Hepatocyte (in vitro differentiated cells): ENCODE data around the gene TCTN1. TPM values are rescaled to one million over a fixed set of nuclear protein-coding genes. Genes with fewer than 3 reads are reported as not detected.
"Not testable (repeated sequence)": the region's sequence is repeated elsewhere in the genome, so short reads cannot be mapped to it uniquely, and the experiment has no call there.

ENCODE experiments used
- DNase-seq: peaks from one replicate; pipeline ENCODE4 v3.0.0-alpha.2; 2016; ENCODE audit warnings: low spot score
- H2AFZ ChIP-seq: fragments of 200-600 bp; sonication (generic); 2 replicates; pipeline ENCODE4 v1.6.0; 2016; ENCODE audit warnings: antibody characterized with exemption, mild to moderate bottlenecking
- H3K27ac ChIP-seq: fragments of 200-600 bp; sonication (generic); 2 replicates; pipeline ENCODE4 v1.5.1; 2016; ENCODE audit warnings: mild to moderate bottlenecking
- H3K27me3 ChIP-seq: fragments of 200-600 bp; sonication (generic); 2 replicates; pipeline ENCODE4 v1.6.1; 2016
- H3K36me3 ChIP-seq: fragments of 200-600 bp; sonication (generic); replicated peaks from 2 replicates; pipeline ENCODE4 v1.5.1; 2016; ENCODE audit warnings: low read depth; ENCODE audit not compliant: insufficient read depth
- H3K4me1 ChIP-seq: fragments of 200-600 bp; sonication (generic); 2 replicates; pipeline ENCODE4 v1.5.1; 2016; ENCODE audit warnings: mild to moderate bottlenecking, moderate library complexity; ENCODE audit not compliant: insufficient read depth
- H3K4me2 ChIP-seq: fragments of 200-600 bp; sonication (generic); 2 replicates; pipeline ENCODE4 v1.6.0; 2016
- H3K4me3 ChIP-seq: fragments of 200-600 bp; sonication (generic); 2 replicates; pipeline ENCODE4 v1.5.1; 2016; ENCODE audit warnings: mild to moderate bottlenecking
- H3K79me2 ChIP-seq: fragments of 200-600 bp; sonication (generic); 2 replicates; pipeline ENCODE4 v1.6.0; 2017; ENCODE audit warnings: mild to moderate bottlenecking
- H3K9me2 ChIP-seq: fragments of 200-600 bp; sonication (generic); replicated peaks from 2 replicates; pipeline ENCODE4 v1.6.0; 2017; ENCODE audit warnings: mild to moderate bottlenecking; ENCODE audit not compliant: insufficient read depth
- H3K9me3 ChIP-seq: fragments of 200-600 bp; sonication (generic); 2 replicates; pipeline ENCODE4 v1.5.1; 2016; ENCODE audit warnings: low read depth, mild to moderate bottlenecking
- H4K20me1 ChIP-seq: fragments of 200-600 bp; sonication (generic); 2 replicates; pipeline ENCODE4 v1.6.0; 2016; ENCODE audit warnings: mild to moderate bottlenecking; ENCODE audit not compliant: insufficient read depth, poor library complexity, severe bottlenecking
- EZH2 ChIP-seq: fragments of 200-600 bp; sonication (generic); IDR thresholded peaks from 2 replicates; pipeline ENCODE4 v1.6.1; 2016; ENCODE audit warnings: antibody characterized with exemption, mild to moderate bottlenecking, borderline replicate concordance
- EZH2phosphoT487 ChIP-seq: fragments of 200-600 bp; sonication (generic); IDR thresholded peaks from one replicate; pipeline ENCODE4 v1.6.1; 2018; ENCODE audit warnings: antibody characterized with exemption, mild to moderate bottlenecking, low read depth, moderate library complexity; ENCODE audit not compliant: unreplicated experiment, severe bottlenecking
- WGBS: methylation state at CpG from one replicate; pipeline ENCODE4 v1.1.6; 2016; ENCODE audit warnings: low lambda C conversion rate; ENCODE audit errors: missing lambda C conversion rate; 5-methylcytosine and 5-hydroxymethylcytosine counted together
- polyA plus RNA-seq: library from polyadenylated mRNA; unstranded; fragments of >200 nt; fragmentation: Nextera tagmentation; extraction: Ambion mirVana; gene quantifications from 2 replicates; pipeline ENCODE4 v1.2.1, GENCODE V29; 2016
- total RNA-seq: library from RNA; depleted of rRNA; stranded (reverse); fragments of >200 nt; gene quantifications from 2 replicates; pipeline ENCODE4 v1.2.3, GENCODE V29; 2014
- TF ChIP-seq, protein P1 (sequence below): fragments of 200-600 bp; sonication (generic); IDR thresholded peaks from 2 replicates; pipeline ENCODE4 v1.5.1; 2016; ENCODE audit warnings: antibody characterized with exemption, mild to moderate bottlenecking; ENCODE audit not compliant: poor library complexity

Gene TCTN1
- total and polyA plus RNA-seq, 2 experiments from 2014 or later: 39.0 to 40.6 TPM

DNA sequence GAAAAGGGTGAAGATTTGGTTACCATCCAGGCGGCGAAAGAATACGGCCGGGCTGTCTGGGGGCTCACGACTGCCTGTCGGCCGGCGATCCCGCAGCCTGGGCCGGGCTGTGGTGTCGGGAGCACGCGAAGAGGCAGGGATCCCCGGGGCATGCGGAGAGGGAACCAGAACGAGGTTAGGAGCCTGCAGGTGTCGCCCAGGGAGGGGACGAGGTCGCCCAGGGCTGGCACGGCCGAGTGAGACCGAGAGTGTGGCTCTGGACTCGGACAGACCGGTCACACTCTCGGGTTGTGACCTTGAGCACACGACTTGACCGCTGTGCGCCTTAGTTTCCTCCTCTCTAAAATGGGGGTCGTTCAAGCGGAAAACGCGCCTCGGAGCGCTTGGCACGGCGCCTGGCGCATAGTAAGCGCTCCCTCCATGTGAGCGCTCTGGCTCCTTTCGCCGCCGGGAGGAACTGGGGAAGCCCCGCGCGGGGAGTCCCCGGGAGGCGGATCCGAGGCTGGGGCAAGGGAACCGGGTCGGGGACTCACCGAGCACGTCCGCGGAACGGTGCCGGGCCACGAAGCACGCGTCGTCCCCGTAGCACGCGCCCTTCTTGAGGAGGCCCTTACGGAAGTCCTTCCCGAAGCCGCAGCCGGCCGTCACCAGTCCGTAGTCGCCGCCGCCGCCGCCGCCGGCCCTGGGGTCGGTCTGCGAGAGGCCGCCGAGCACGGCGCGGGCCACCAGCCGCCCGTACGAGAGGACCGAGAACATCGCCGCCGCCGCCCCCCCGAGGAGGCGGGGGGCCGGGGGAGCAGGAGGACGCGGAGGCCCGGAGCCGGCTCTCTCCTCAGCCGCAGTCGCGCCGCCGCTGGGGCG lies 31.4 kb upstream of the TCTN1 start:
- peak; percentile 69 for DNase-seq
- peaks cover 23% of the 10 kb centered on the region for H4K20me1 ChIP-seq
- peak overlapping the region; percentile 84 for H3K27ac ChIP-seq
- no peaks in the 10 kb centered on the region for H3K27me3 ChIP-seq
- no peaks in the 10 kb centered on the region for H3K36me3 ChIP-seq
- no peaks in the 10 kb centered on the region for H3K9me2 ChIP-seq
- peak overlapping the region; percentile 59 for H2AFZ ChIP-seq
- peaks cover 16% of the 10 kb centered on the region for H3K4me1 ChIP-seq
- peak overlapping the region; percentile 91 for H3K4me2 ChIP-seq
- peaks cover 53% of the 10 kb centered on the region for H3K79me2 ChIP-seq
- no peaks in the 10 kb centered on the region for H3K9me3 ChIP-seq
- H3K4me3 ChIP-seq: peak overlapping the region; percentile 95
- under 1% methylated on average over 87 of the region's 104 CpGs for WGBS
- TF ChIP-seq, protein P1, sequence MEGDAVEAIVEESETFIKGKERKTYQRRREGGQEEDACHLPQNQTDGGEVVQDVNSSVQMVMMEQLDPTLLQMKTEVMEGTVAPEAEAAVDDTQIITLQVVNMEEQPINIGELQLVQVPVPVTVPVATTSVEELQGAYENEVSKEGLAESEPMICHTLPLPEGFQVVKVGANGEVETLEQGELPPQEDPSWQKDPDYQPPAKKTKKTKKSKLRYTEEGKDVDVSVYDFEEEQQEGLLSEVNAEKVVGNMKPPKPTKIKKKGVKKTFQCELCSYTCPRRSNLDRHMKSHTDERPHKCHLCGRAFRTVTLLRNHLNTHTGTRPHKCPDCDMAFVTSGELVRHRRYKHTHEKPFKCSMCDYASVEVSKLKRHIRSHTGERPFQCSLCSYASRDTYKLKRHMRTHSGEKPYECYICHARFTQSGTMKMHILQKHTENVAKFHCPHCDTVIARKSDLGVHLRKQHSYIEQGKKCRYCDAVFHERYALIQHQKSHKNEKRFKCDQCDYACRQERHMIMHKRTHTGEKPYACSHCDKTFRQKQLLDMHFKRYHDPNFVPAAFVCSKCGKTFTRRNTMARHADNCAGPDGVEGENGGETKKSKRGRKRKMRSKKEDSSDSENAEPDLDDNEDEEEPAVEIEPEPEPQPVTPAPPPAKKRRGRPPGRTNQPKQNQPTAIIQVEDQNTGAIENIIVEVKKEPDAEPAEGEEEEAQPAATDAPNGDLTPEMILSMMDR: no peak
- no peak for TF ChIP-seq EZH2
- TF ChIP-seq EZH2phosphoT487: no peak

DNA sequence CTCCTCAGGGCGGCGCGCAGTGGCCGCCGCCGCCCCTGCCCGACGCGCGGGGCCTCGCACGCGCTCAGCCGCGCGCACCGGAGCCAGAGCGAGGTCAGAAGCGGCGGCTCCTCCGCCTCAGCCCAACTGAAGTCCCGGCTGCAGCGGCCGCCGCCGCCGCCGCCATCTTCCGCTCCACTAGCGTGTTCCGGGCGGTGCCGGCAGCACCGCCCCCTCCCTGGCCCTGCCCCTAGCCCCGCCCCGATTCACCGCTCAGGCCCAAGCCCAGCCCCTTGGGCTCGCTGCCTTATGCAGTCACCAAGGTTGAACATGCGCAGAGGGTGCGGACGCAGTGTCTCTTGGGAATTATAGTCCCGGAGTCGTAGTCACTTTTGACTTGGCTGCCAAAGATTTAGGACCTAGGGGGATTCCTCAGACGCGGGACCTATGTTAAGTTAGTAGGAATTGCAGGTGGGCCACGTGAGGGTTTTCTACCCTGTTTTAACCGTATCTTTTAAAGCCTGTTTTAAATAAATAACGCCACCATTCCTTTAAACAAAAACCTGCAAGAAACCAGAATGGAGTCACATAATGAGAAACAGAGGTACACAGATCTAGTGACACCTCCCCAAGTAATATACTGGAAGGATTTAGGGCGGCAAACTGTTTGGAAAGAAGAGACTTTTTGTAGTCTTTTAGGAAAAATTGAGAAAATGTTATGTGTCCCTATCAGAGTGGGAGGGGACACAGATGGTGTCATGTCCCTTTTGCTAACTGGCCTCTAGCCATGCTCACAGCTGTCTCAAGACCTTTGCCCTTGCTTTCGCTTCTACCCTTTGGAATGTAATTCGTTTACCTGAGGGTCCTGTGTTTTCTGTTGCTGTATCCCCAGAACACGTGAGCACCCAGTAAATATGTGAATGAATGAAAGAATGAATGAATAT lies 30.5 kb upstream of the TCTN1 start, which contains the start of gene PPTC7:
Gene PPTC7 (minus strand): TSS at position 182 of the 923 bp plus-strand sequence. CDS start 287 bp downstream, outside the sequence.
- Histone ChIP-seq H3K27me3 (no peaks in the 10 kb centered on the region), H3K4me3 (peak within 1 kb of the TSS; percentile 95), H2AFZ (peak within 1 kb of the TSS; percentile 81), H3K79me2 (peaks cover 44% of the 10 kb centered on the region), H3K27ac (peak within 1 kb of the TSS; percentile 84), H3K9me2 (no peaks in the 10 kb centered on the region), H4K20me1 (peaks cover 20% of the 10 kb centered on the region), H3K4me2 (peak within 1 kb of the TSS; percentile 91), H3K4me1 (peaks cover 9% of the 10 kb centered on the region), H3K36me3 (no peaks in the 10 kb centered on the region), H3K9me3 (no peaks in the 10 kb centered on the region)
- peak; percentile 98 for DNase-seq
- TF ChIP-seq, protein P1: no peak
- TF ChIP-seq EZH2: no peak
- no peak for TF ChIP-seq EZH2phosphoT487
- 5% methylated on average over 26 of the region's 52 CpGs for WGBS

DNA sequence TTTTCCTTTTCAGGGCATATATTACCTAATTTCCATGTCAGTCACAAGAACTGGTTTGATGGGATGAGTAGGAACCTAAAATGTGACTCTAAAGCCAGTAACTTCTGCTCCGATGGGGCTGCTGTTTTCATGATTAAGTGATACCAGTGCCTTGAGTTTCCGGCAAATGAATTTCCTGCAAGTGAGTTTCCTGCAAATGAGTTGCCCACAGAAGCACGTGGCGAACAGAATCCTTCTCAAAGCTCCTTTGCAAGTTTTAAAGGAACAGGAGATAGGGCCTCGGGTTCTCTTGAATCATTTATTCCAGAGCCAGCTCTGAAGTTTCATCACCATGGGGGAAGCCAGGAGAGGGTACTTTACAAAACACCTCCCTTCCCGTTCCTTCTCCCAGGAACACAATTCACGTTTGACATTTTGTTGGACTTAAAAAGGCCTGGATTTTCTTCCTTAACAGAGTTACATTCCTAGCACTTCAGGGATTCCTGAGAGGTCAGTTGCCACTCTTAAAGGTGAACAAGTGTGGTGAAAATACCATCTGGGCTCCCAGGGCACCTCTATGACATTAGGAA lies 28.6 kb upstream of the TCTN1 start:
- Histone ChIP-seq H3K27ac (peak overlapping the region; percentile 18), H3K9me2 (no peaks in the 10 kb centered on the region), H3K36me3 (no peaks in the 10 kb centered on the region), H3K4me1 (peaks cover 5% of the 10 kb centered on the region), H3K9me3 (no peaks in the 10 kb centered on the region), H3K27me3 (no peaks in the 10 kb centered on the region), H3K79me2 (peaks cover 25% of the 10 kb centered on the region), H3K4me3 (no peak overlapping the region), H3K4me2 (no peak overlapping the region), H2AFZ (no peak overlapping the region), H4K20me1 (peaks cover 16% of the 10 kb centered on the region)
- 41% methylated on average over 7 of the region's 7 CpGs for WGBS
- peak; percentile 16 for DNase-seq
- TF ChIP-seq, protein P1: no peak
- TF ChIP-seq EZH2phosphoT487 (no peak), EZH2 (no peak)

DNA sequence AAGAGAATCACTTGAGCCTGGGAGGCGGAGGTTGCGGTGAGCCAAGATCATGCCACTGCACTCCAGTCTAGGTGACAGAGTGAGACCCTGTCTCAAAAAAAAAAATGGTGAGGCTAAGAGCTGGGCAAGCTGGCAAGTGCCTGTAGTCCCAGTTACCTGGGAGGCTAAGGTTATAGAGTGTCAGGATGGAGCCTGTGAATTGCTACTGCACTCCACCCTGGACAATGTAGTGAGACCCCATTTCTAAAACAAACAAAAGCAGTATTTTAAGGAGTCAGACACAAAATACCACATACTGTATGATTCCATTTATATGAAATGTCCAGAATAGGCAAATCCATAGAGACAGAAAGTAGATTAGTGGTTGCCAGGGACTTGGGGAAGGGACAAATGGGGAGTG lies 26.8 kb upstream of the TCTN1 start:
- not testable (repeated sequence) for H3K36me3 ChIP-seq, H3K9me3 ChIP-seq, H2AFZ ChIP-seq, H3K4me3 ChIP-seq, H3K27me3 ChIP-seq, H3K9me2 ChIP-seq, H4K20me1 ChIP-seq, H3K4me1 ChIP-seq, DNase-seq, H3K4me2 ChIP-seq, H3K27ac ChIP-seq, H3K79me2 ChIP-seq
- 100% methylated on average over 2 of the region's 2 CpGs for WGBS
